HG03521 (cell line): ENCODE measurements around the gene TBPL2.
A peak's percentile ranks its signal among the peaks of the same experiment; 100 is the strongest.
"Not testable (repeated sequence)": the region's sequence is repeated elsewhere in the genome, so short reads cannot be mapped to it uniquely, and the experiment has no call there.

Source experiments
- ATAC-seq: cut with Tn5 transposase; IDR thresholded peaks from one replicate; pipeline ENCODE4 v1.9.1; 2021; ENCODE audit warnings: mild to moderate bottlenecking, moderate library complexity; ENCODE audit not compliant: unreplicated experiment

Gene TBPL2

GRCh38 chr14:55411426-55412389 is 28.7 kb downstream of the TBPL2 start, which contains the start of gene ATG14:
Gene ATG14 (minus strand): TSS chr14:55411830. CDS start chr14:55411822, 8 bp downstream.
- peak; percentile 98 for ATAC-seq

DNA sequence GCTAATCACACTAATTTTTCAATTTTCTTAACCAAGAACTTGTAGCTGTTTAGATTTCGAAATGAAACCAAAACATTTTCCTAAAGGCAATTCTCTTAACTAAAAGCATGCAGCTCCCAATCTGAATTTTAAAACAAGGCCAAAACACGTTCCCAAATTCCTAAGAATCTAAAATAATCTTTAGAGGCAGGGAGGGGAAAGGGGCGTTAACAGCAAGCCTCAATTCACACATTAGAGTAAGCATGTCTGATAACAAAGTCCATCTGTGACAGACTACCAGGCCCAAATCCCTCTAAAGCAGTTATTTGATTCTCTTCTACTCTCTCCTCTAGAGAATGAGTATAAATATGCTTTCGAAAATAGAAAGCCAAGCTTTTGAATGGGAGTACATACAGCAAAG is 29.5 kb downstream of the TBPL2 start:
- ATAC-seq: no peak

DNA sequence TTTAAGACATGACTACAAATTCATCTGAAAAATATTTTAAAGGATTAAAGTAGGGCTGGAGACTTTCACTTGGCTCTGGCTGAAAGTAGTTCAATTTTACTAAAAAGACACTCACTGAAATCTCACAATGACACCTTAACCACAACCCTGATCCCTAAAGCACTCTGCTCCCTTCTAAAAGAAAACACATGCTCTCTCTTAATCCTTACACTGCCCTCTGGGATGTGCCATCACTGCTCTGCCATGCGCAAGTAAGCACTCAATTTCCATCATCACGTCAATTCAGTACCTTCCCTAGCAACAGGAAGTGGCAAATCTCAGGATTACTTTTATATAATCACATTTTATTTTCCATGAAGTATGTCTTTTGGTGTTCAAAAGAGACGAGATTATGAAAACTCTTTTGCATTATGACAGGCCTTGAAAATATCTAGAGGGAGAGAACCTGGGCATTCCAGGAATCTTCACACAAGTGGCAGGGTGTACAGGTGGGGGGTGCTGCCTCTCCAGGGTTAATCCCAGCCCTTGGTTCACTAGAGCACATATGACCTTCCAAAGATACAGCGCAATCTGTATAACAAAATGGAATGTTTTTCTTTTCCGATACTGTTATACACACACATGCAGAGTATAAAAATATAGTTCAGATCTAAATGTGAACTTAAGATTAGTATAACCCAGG is 36.1 kb downstream of the TBPL2 start:
- ATAC-seq: no peak

GRCh38 chr14:55401751-55402150 is 38.7 kb downstream of the TBPL2 start:
- ATAC-seq: no peak

DNA sequence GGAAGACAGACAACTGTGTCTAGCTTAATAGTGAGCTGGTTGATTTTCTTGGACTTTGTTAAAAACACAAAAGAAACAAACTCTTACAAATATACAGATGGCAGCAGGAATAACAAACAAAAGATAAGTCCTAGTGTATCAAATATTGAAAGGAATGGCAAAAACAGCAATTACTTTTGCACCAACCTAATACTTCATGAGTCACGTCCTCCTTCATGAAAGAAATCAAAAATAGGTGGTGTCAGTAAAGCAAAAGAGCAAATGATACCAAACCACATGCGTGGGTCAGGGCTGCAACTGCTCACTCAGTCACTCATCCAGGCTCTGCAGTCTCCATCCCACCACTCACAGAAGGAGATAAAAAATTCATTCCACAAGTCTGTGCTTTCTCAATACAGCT is 40.6 kb downstream of the TBPL2 start:
- ATAC-seq: no peak

DNA sequence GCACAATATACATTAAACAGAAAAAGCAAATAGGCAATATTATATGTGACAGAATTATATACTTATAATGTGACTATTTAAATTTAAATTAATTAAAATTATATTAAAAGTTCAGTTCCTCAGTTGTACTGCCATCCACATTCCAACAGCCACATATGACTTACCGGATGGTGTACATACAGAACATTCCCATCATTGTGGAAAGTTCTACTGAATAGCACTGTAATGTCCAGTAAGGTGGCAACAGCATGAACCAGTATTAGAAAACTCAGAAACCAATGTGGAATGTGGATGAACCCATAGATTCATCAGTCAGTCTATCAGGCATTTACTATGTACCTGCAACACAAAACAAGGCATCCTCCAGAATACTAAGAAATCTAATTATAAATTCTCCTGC is 41.2 kb downstream of the TBPL2 start:
- ATAC-seq: no peak

- ATAC-seq: no peak
Observed at GRCh38 chr14:55398679-55399078, 41.7 kb downstream of the TBPL2 start.

- no peak for ATAC-seq
Observed at GRCh38 chr14:55389330-55389729, 51.1 kb downstream of the TBPL2 start.

DNA sequence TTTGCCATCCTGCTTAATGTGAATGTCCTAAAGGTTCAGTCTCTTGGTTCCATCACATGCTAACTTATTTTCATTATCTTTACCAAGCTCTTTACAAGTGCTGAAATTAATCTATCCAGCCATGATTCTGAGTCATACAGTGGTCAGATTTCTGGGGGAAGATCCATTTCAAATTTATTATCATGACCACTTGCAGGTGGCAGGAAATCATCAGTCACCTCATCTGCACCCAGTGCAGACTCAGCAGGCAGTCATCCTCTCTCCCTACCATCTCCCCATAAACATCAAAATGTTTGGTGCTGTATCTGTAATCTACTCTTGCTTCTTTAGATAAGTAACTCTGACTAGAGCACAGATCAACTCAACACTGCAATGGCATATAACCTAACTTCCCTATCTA is 52.3 kb downstream of the TBPL2 start:
- ATAC-seq: no peak

DNA sequence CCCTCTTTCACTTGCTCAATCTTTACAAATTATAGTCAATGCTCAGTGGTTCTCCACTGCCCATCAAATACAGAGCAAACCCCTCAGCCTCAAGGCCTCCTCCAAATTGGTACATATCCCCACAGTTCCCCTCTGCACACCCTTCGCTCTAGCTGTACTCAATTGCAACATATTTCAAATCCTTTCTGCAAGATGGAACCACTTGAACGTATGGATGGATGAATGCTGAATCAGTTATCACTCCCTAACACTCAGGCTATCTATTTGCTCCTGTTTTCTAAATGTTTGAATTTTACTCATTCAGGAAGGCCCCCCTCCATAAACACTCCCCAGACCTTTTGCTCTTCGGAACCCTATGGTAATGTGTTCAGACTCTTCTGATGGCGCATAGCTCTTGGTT is 53.3 kb downstream of the TBPL2 start:
- ATAC-seq: no peak

DNA sequence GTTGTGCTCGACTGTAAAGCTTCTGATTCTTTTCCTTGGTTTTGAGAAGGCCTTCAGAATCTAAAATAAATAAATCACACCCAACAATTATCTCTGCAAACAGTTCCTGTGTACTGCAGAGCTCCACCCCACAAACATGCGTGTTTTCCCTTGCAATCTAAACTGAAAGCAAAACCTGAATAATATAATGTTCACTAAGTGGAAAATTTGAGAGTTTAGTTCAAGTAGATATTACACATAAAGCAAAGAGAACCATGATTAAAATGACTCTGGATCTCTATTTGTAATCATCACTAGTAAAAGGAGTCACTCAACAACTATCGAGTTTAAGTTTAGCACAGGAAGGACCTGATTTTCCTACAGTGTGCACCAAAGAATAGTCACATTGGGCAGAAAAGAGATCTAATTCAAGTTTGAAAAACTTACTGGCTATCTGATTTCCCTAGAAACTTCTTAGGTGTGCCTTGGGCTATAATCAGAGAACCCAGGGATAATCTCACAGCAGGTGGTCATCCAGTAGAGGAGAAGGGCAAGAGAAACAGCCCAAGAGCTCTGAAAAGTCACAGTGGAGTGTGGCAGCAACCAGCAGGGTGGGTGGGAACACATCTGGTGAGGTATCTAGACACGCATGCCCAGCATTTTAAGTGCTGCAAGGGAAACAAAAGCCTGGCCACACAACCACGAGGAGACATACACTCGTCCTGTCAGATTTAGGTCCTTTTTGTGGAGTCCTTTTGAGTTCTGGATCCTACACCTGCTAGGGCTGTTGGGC is 54.2 kb downstream of the TBPL2 start:
- no peak for ATAC-seq

DNA sequence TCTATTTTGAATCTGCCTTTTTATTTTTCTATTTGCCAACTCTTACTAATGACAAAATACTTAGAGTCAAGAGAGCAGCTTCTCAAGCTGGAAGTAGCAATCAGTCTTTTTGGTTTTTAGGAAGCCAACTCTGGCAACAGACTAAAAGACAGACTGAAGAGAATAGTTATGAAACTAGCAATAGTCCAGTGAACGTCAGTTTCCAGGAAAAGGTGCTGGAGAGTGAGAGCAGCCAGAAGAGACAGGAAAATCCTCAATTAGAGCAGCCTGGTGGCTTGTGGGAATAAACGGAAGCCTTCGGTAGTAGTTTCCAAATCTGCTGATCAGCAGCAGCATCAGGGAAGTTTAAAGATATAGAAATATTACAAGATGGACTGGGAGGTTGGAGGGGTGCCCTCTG is 55.9 kb downstream of the TBPL2 start:
- no peak for ATAC-seq

DNA sequence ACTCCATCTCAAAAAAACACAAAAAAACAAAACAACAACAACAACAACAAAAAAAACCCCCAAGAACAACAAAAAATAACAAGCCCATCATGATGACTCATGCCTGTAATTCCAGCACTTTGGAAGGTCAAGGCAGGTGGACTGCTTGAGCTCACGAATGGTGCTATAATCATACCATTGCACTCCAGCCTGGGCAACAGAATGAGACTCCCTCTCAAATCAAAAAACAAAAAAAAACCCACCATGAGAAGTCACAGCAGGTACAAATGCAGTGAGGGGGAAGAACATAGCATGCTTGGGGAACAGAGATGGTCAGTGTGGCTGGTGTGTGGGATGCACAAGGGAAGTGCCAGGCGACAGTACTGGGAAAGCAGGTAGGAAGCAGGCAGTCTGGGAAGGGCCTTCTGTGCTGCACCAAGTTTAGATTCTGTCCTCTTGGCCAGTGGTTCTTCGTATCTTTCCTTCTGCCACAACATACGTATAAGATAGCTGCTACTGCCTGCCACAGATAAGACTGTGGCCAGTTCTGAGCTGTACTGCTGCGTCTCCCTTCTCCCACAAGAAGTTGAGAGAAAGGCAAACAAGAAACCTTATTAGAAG is 56.8 kb downstream of the TBPL2 start:
- no peak for ATAC-seq

DNA sequence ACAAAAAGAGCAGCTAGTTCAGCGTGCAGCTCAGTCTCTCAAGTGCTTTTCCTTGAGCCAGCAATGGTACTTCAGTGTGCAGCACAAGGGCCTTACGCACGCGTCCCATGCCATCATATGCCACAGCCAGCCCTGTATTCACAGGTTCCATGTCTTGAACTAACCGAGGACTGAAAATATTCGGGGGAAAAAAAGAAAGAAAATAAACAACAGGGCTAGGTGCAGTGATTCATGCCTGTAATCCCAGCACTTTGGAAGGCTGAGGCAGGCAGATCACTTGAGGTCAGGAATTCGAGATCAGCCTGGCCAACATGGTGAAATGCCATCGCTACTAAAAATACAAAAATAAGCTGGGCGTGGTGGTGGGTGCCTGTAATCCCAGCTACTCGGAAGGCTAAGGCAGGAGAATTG is 57.4 kb downstream of the TBPL2 start:
- not testable (repeated sequence) for ATAC-seq

- no peak for ATAC-seq
Observed at GRCh38 chr14:55382483-55382882, 57.9 kb downstream of the TBPL2 start.

DNA sequence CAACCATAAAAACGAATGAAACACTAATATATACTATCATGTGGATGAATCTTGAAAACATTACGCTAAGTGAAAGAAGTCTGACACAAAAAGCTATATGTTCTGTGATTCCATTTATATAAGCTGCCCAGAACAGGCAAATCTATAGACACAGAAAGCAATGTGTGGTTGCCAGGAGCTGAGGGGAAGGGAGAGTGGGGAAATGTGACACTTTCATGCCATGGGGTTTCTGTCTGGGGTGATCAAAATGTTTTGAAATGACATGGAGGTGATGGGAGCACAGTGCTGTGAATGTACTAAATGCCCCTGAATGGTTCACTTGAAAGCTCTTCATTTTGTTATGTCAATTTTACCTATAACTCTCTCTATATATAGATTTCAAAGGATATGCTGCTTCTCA is 58.9 kb downstream of the TBPL2 start:
- no peak for ATAC-seq

DNA sequence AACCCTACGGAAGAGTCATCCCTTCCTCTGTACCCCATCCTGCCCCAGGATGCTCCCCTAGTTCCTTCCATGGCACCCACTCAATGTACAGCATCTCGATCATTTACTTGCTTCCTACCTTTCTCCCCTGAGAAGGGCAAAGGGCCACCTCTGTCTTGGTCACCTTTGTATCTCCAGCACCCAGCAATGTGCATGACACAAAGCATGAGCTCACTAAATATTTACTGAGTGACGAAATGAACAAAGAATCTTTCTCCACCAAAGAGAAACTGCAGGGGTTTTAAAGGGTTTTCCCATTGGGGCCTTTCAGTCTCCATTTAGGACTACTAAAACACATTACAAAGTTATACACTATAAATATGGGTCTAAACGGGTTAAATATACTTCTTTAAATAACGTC is 59.4 kb downstream of the TBPL2 start:
- ATAC-seq: no peak

DNA sequence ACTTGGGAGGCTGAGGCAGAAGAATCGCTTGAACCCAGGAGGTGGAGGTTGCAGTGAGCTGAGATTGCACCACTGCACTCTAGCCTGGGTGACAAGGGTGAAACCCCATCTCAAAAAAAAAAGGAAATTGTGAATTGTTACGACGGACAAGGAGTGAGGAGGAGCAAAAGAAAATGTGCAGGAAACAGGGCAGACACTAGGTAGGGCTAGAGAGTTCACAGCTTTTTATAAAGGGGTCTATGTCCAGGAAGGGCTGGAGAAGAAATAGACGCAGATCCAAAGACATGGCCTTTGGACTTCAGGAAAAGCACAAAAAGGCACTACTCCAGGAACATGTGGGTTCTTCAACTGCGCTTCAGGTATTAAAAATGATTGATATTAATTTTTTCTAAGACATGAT is 63.2 kb downstream of the TBPL2 start:
- no peak for ATAC-seq

DNA sequence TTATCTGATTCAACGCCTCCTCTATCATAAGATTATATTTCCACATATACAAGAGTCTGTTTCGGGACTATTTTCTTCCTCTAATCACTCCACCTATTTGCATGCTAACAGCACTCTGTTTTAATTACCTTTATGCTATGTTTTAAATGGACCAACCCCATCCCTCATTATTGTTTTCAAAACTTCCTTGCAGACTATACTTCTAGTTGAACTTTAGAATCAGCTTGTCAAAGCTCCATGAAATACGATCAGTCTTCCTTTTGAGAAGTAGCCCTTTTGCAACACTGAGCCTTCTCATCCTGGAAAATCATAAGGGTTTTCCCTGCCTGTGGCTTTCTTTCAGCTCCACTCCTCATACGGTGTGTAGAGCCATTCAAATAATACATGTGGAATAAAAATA is 65.6 kb downstream of the TBPL2 start:
- no peak for ATAC-seq

DNA sequence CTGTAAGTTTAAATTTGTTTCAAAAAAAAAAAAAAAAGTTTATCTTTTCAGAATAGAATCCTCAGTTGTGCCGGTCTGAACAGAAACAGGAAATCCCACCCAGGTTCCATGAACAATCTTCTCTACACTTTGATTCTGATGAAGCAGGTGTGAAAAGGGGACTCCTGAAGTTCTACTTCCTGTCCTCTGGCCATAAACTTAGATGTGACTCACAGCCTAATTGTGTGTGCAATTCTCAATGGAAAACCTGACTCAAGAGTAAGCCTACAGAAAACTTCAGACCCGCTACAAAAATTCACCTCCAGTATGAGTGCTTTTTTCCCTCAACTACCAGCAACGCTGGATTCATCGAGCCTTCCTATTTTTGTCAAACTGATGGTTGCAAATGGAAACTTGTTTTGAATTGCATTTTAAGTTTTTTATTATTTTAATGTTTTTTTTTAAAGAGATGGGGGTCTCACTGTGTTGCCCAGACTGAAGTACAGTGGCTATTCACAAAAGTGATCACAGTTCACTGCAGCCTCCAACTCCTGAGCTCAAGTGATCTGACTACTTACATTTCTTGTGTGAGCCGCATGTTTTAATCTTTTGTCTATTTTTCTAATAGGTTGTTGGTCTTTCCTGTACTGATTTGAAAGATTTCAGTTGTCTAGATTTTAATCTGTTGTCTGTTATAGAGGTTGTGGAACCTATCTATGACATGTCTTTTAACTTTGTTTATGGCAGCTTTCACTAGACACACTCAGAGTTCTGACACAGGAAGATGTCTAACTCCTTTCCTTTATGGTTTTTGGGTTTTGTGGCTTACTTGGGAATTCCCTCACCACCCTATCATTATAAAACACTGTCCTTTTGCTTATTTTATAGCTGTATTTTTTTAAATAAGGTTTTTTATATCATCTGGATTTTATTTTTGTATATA is 66.4 kb downstream of the TBPL2 start:
- no peak for ATAC-seq
